Ovary (tissue), 9 donors: ENCODE results near the gene SEPTIN5. TPM values are rescaled to one million over a fixed set of nuclear protein-coding genes. Genes with fewer than 3 reads are reported as not detected.

ENCODE experiments used
- DNase-seq, 5 donors: peaks; one replicate each; pipeline ENCODE4 v3.0.0-alpha.2; 2019 to 2020
- H3K27ac ChIP-seq, 2 donors: fragments of 200-600 bp; one replicate each; pipeline versions ENCODE4 v1.5.1 to v1.8.0; 2019 to 2022
- H3K27me3 ChIP-seq: fragments of 200-600 bp; one replicate; pipeline ENCODE4 v1.8.0; 2022
- H3K36me3 ChIP-seq: fragments of 200-600 bp; sonication (generic); one replicate; pipeline ENCODE4 v1.5.1; 2019
- H3K4me1 ChIP-seq: one replicate; pipeline ENCODE4 v1.8.1; 2013; ENCODE audit warnings: mild to moderate bottlenecking, moderate library complexity; ENCODE audit not compliant: insufficient read depth
- H3K4me3 ChIP-seq: fragments of 200-600 bp; sonication (generic); one replicate; pipeline ENCODE4 v1.5.1; 2017
- H3K9me3 ChIP-seq, 2 donors: fragments of 200-600 bp in 1 of 2; sonication (generic) in 1 of 2; one replicate each; pipeline versions ENCODE4 v1.5.1 to v1.8.1; 2013 to 2019; ENCODE audit warnings: mild to moderate bottlenecking in 1 of 2, moderate library complexity in 1 of 2
- EP300 ChIP-seq: sonication (generic); formaldehyde crosslinking; IDR thresholded peaks from one replicate; pipeline ENCODE4 v1.6.1; 2017; ENCODE audit warnings: antibody characterized with exemption
- POLR2A ChIP-seq: fragments of 450-650 bp; IDR thresholded peaks from one replicate; pipeline ENCODE4 v1.6.1; 2017; ENCODE audit warnings: antibody characterized with exemption, mild to moderate bottlenecking, moderate library complexity
- WGBS, 3 donors: extraction: QIAGEN DNeasy Blood & Tissue Kit in 1 of 3; methylation state at CpG; one replicate each; pipeline versions ENCODE4 v1.1.5 to v1.1.7; 2013 to 2017; 5-methylcytosine and 5-hydroxymethylcytosine counted together
- intact Hi-C, 4 donors: fragments of 100-400 bp; cut with DNase I; formaldehyde crosslinking; loops; one replicate each; pipeline versions ENCODE4 v1.11.0 to v1.15.1; 2022 to 2023
- polyA plus RNA-seq, 2 donors: library from polyadenylated mRNA; stranded (reverse); fragments of 200-250 nt in 1 of 2; fragments of 350-450 nt in 1 of 2; fragmentation: Illumina TruSeq in 1 of 2; extraction: RNeasy Lipid Tissue Mini Kit (QIAGEN cat#74804) in 1 of 2; gene quantifications; one replicate each; pipeline ENCODE4 v1.2.3, GENCODE V29; 2013 to 2014
- total RNA-seq, 7 donors: library from RNA; depleted of rRNA in 2 of 7; stranded (reverse); fragments of >200 nt in 2 of 7; fragmentation: NEBNext Ultra II Directional in 3 of 7; extraction: Animal tissue kit (Norgen Biotek cat#: 25700) in 3 of 7; gene quantifications; one replicate each; pipeline versions ENCODE4 v1.1.0 to v1.2.4, GENCODE V29; 2016 to 2023
- TF ChIP-seq, protein P1 (sequence below), 3 donors: fragments of 450-650 bp in 2 of 3; fragments of 200-600 bp in 1 of 3; IDR thresholded peaks; one replicate each; pipeline versions ENCODE4 v1.5.1 to v1.8.0; 2016 to 2022; ENCODE audit warnings: antibody characterized with exemption in 3 of 3, mild to moderate bottlenecking in 1 of 3
- donor health status: DM: no; HTN: no; CAD: no; lungs with moderate emphysema.
- donor health status: DM: no; HTN: no; CAD: no.
- donor health status: Bipolar disorder and iron deficiency.
- donor health status: DM: yes; HTN: yes; CAD: no.
- donor health status: DM: no; HTN: no; CAD: no.
- donor health status: DM: yes; HTN: yes; CAD: no.

SEPTIN5 gene
- total and polyA plus RNA-seq, 9 donors, result 21.0 to 55.0 (median 30.9) TPM

DNA sequence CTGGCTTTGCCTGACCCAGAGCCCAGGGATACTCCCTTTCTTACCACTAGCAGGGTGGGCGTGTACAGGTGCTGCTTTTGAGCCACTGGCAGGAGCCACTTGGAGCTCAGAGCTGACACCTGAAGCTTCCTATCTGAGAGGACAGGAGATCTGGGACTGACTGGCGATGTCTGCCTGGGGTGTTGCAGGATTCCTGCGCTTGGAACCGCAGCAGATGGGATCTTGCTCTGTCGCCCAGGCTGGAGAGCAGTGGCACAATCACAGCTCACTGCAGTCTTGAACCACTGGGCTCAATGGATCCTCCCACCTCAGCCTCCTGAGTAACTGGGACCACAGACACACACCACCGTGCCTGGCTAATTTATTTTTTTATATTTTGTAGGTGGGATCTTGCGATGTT, 26.8 kb downstream of the SEPTIN5 start:
- no peak overlapping the region for H3K27ac ChIP-seq
- TF ChIP-seq, protein P1, sequence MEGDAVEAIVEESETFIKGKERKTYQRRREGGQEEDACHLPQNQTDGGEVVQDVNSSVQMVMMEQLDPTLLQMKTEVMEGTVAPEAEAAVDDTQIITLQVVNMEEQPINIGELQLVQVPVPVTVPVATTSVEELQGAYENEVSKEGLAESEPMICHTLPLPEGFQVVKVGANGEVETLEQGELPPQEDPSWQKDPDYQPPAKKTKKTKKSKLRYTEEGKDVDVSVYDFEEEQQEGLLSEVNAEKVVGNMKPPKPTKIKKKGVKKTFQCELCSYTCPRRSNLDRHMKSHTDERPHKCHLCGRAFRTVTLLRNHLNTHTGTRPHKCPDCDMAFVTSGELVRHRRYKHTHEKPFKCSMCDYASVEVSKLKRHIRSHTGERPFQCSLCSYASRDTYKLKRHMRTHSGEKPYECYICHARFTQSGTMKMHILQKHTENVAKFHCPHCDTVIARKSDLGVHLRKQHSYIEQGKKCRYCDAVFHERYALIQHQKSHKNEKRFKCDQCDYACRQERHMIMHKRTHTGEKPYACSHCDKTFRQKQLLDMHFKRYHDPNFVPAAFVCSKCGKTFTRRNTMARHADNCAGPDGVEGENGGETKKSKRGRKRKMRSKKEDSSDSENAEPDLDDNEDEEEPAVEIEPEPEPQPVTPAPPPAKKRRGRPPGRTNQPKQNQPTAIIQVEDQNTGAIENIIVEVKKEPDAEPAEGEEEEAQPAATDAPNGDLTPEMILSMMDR (IDR thresholded peaks at IDR 0.05), result no peak
- TF ChIP-seq POLR2A, result no peak
- TF ChIP-seq EP300, result no peak
- no peak overlapping the region for H3K4me3 ChIP-seq
- no peaks in the 10 kb centered on the region for H3K27me3 ChIP-seq
- 88 to 97% (median 96%) methylated on average over 7 of the region's 7 CpGs for WGBS, 3 donors
- no peak for DNase-seq
- no peaks in the 10 kb centered on the region for H3K4me1 ChIP-seq
- no peaks in the 10 kb centered on the region for H3K9me3 ChIP-seq
- intact Hi-C loops, result no loop called here
- no peaks in the 10 kb centered on the region for H3K36me3 ChIP-seq

DNA sequence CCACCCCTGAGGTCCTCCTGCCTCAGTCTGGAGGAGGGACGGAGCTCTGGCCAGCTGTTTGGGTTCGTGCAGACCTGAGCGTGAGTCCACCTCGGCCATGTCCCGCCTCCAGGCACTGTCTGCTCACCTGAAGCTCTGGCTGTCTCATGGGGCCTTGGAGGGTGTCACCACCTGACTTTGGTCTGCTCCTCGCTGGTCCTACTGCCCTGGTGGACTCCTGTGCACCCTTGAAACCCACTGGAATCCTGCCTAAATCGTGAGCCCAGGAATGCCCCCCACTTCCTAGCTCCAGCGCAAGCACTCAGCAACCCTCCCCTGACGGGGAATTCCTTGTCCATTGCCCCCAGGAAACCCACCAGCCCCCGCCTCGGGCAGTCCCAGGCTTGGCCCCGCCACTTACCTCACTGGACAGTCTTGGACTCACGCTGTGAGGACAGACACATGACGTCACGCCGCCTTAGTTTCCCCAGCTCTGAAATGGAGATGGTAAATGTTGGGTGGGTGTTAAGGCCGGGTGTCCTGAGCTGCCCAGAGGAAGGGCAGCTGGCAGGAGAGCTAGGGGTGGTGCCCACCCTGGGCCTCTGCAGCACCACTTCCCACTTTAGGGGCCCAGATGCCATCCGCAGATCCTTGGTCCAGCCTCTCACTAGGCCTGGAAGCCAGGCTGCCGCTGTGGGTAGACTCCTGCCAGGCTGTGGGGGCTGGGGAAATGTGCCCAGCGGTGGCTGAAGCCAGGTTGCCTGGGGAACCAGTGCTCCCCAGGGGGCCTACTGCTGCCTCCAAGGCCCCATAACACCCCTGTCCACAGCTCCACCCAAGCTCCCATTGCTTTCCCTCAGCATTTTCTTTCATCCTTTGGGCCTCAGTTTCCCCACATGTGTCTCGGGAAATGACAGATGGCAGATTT, 28.1 kb downstream of the SEPTIN5 start:
- intact Hi-C loops, result no loop called here
- no peak overlapping the region for H3K27ac ChIP-seq
- no peaks in the 10 kb centered on the region for H3K9me3 ChIP-seq
- H3K27me3 ChIP-seq, result no peaks in the 10 kb centered on the region
- DNase-seq, result no peak
- TF ChIP-seq POLR2A (no peak), EP300 (no peak)
- TF ChIP-seq, protein P1 (IDR thresholded peaks at IDR 0.05), result no peak
- no peaks in the 10 kb centered on the region for H3K4me1 ChIP-seq
- no peak overlapping the region for H3K4me3 ChIP-seq
- WGBS, 3 donors, result 90 to 91% (median 91%) methylated on average over 21 of the region's 21 CpGs
- H3K36me3 ChIP-seq, result no peaks in the 10 kb centered on the region

DNA sequence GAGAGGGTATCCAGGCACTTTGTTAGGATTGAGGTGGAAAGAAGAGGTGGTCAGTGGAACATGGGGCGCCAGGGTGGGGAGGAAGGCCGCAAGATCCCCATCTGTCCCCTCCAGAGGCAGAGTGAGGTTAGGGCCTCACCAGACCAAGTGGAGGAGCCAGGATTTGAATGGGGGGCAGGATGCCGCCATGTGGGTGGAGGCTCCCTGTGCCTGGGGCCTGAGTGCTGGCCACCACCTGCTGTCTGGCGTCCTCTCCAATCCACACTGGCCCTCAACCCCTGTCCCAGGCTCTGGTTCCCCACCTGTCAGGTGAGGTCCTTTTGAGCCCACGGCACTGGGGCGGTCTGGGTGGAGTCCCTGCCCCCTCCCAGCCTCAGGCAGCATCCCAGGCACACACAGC, 28.8 kb downstream of the SEPTIN5 start:
- no peak for DNase-seq
- intact Hi-C loops, result no loop called here
- Histone ChIP-seq H3K27me3 (no peaks in the 10 kb centered on the region), H3K4me3 (no peak overlapping the region), H3K27ac (no peak overlapping the region), H3K36me3 (no peaks in the 10 kb centered on the region), H3K9me3 (no peaks in the 10 kb centered on the region), H3K4me1 (no peaks in the 10 kb centered on the region)
- 82 to 97% (median 94%) methylated on average over 6 of the region's 6 CpGs for WGBS, 3 donors
- TF ChIP-seq EP300, result no peak
- no peak for TF ChIP-seq POLR2A

DNA sequence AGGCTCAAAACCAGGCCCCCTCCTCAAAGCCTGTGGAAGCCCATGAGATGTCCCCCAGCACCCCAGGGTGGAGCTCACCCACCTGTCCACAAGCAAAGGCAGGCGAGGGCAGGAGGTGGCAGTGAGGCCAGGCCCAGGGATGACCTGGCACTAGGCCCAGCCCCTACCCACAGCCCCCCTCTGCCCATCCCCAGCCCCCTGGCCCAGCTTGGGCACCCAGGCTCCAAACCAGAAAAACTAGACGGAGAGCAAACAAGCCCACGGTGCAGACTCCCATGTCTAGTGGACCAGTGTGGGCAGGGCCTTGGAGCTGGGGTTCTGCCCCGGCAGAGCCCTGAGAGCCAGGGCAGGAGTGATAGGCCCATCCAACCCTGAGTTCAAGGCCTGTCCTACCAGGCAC, 29.3 kb downstream of the SEPTIN5 start:
- no peak overlapping the region for H3K27ac ChIP-seq
- H3K4me1 ChIP-seq, result no peaks in the 10 kb centered on the region
- H3K27me3 ChIP-seq, result no peaks in the 10 kb centered on the region
- no peak overlapping the region for H3K4me3 ChIP-seq
- H3K36me3 ChIP-seq, result no peaks in the 10 kb centered on the region
- 76 to 88% (median 82%) methylated on average over 4 of the region's 4 CpGs for WGBS, 3 donors
- H3K9me3 ChIP-seq, result no peaks in the 10 kb centered on the region
- TF ChIP-seq POLR2A (no peak), EP300 (no peak)
- TF ChIP-seq, protein P1 (IDR thresholded peaks at IDR 0.05), result no peak
- no peak for DNase-seq
- intact Hi-C loops, result no loop called here
